ENCODE data around the gene DMD. TPM values are rescaled to one million over a fixed set of nuclear protein-coding genes. Genes with fewer than 3 reads are reported as not detected.

Gene DMD
- total and polyA plus RNA-seq, 2 donors (not counting 1 experiment from before 2014, with no cell fraction given), result 5.1 to 7.2 TPM

GRCh38 chrX:31563792-31564191 lies 1647.6 kb downstream of the DMD start:
- H2AFZ ChIP-seq (ENCODE audit: low read length), result no peak overlapping the region
- DNase-seq (ENCODE audit: low read depth in 2 of 2), result no peak
- no peak overlapping the region for H3K27ac ChIP-seq (ENCODE audit: insufficient read depth, low read length)
- no peaks in the 10 kb centered on the region for H3K4me1 ChIP-seq (ENCODE audit: control insufficient read depth, extremely low read depth, insufficient read depth, low read length)
- H3K9ac ChIP-seq (ENCODE audit: insufficient read depth, low read length), result no peak overlapping the region
- H3K4me3 ChIP-seq (replicated peaks in 1 of 4; ENCODE audit: control extremely low read depth in 1 of 4, insufficient read depth in 1 of 4, low read depth in 3 of 4, low read length in 4 of 4), result no peak overlapping the region
- no peaks in the 10 kb centered on the region for H3K79me2 ChIP-seq (ENCODE audit: control insufficient read depth, insufficient read depth, low read length)
- H3K36me3 ChIP-seq (ENCODE audit: control insufficient read depth, insufficient read depth, low read length), result no peaks in the 10 kb centered on the region
- no peaks in the 10 kb centered on the region for H3K9me3 ChIP-seq (ENCODE audit: control insufficient read depth, insufficient read depth, low read depth, low read length)
- no peaks in the 10 kb centered on the region for H3K27me3 ChIP-seq (ENCODE audit: control insufficient read depth, insufficient read depth, low read length)
- H4K20me1 ChIP-seq (ENCODE audit: control insufficient read depth, extremely low read depth, insufficient read depth, low read length), result no peaks in the 10 kb centered on the region
- H3K4me2 ChIP-seq (ENCODE audit: extremely low read depth, insufficient read depth, low read length), result no peak overlapping the region
- TF ChIP-seq EZH2 (IDR thresholded peaks at IDR 0.05; ENCODE audit: low read length, missing control alignments), result no peak

- H3K27ac ChIP-seq (ENCODE audit: insufficient read depth, low read length), result no peak overlapping the region
- TF ChIP-seq EZH2 (IDR thresholded peaks at IDR 0.05; ENCODE audit: low read length, missing control alignments) (no peak), CTCF (conservative IDR thresholded peaks at IDR 0.05 in 1 of 2, IDR thresholded peaks at IDR 0.05 in 1 of 2; ENCODE audit: low read depth in 1 of 2, low read length in 2 of 2) (no peak)
- DNase-seq (ENCODE audit: low read depth in 2 of 2), result peak; percentile 44 to 55
Measured at GRCh38 chrX:31555506-31555905, 1655.8 kb downstream of the DMD start.

GRCh38 chrX:31551913-31552312 lies 1659.4 kb downstream of the DMD start:
- peak in 1 of 2 donors; percentile 42 for DNase-seq (ENCODE audit: low read depth in 2 of 2)
- H3K79me2 ChIP-seq (ENCODE audit: control insufficient read depth, insufficient read depth, low read length), result no peaks in the 10 kb centered on the region
- H3K9ac ChIP-seq (ENCODE audit: insufficient read depth, low read length), result no peak overlapping the region
- no peaks in the 10 kb centered on the region for H3K27me3 ChIP-seq (ENCODE audit: control insufficient read depth, insufficient read depth, low read length)
- no peaks in the 10 kb centered on the region for H3K4me1 ChIP-seq (ENCODE audit: control insufficient read depth, extremely low read depth, insufficient read depth, low read length)
- no peaks in the 10 kb centered on the region for H3K36me3 ChIP-seq (ENCODE audit: control insufficient read depth, insufficient read depth, low read length)
- H4K20me1 ChIP-seq (ENCODE audit: control insufficient read depth, extremely low read depth, insufficient read depth, low read length), result no peaks in the 10 kb centered on the region
- no peak overlapping the region for H2AFZ ChIP-seq (ENCODE audit: low read length)
- no peak overlapping the region for H3K4me2 ChIP-seq (ENCODE audit: extremely low read depth, insufficient read depth, low read length)
- H3K4me3 ChIP-seq (replicated peaks in 1 of 4; ENCODE audit: control extremely low read depth in 1 of 4, insufficient read depth in 1 of 4, low read depth in 3 of 4, low read length in 4 of 4), result no peak overlapping the region
- H3K9me3 ChIP-seq (ENCODE audit: control insufficient read depth, insufficient read depth, low read depth, low read length), result no peaks in the 10 kb centered on the region
- no peak for TF ChIP-seq CTCF (conservative IDR thresholded peaks at IDR 0.05 in 1 of 2, IDR thresholded peaks at IDR 0.05 in 1 of 2; ENCODE audit: low read depth in 1 of 2, low read length in 2 of 2)
- no peak for TF ChIP-seq EZH2 (IDR thresholded peaks at IDR 0.05; ENCODE audit: low read length, missing control alignments)
- H3K27ac ChIP-seq (ENCODE audit: insufficient read depth, low read length), result no peak overlapping the region

More at GRCh38 chrX:31555506-31555905, 1655.8 kb downstream of the DMD start:
- Histone ChIP-seq H3K36me3 (ENCODE audit: control insufficient read depth, insufficient read depth, low read length) (no peaks in the 10 kb centered on the region), H2AFZ (ENCODE audit: low read length) (no peak overlapping the region), H3K27me3 (ENCODE audit: control insufficient read depth, insufficient read depth, low read length) (no peaks in the 10 kb centered on the region), H3K4me1 (ENCODE audit: control insufficient read depth, extremely low read depth, insufficient read depth, low read length) (no peaks in the 10 kb centered on the region), H4K20me1 (ENCODE audit: control insufficient read depth, extremely low read depth, insufficient read depth, low read length) (no peaks in the 10 kb centered on the region), H3K9ac (ENCODE audit: insufficient read depth, low read length) (no peak overlapping the region), H3K4me3 (replicated peaks in 1 of 4; ENCODE audit: control extremely low read depth in 1 of 4, insufficient read depth in 1 of 4, low read depth in 3 of 4, low read length in 4 of 4) (no peak overlapping the region), H3K9me3 (ENCODE audit: control insufficient read depth, insufficient read depth, low read depth, low read length) (no peaks in the 10 kb centered on the region), H3K79me2 (ENCODE audit: control insufficient read depth, insufficient read depth, low read length) (no peaks in the 10 kb centered on the region), H3K4me2 (ENCODE audit: extremely low read depth, insufficient read depth, low read length) (no peak overlapping the region)
